IMR-90 (cell line): ENCODE measurements around the gene CPA5. TPM values are rescaled to one million over a fixed set of nuclear protein-coding genes. Genes with fewer than 3 reads are reported as not detected.

ENCODE experiments used
- ATAC-seq: fragments of 200-7000 bp; cut with Tn5 transposase; 2 replicates; pipeline ENCODE4 v1.9.1; 2020; ENCODE audit warnings: low read depth, mild to moderate bottlenecking, moderate library complexity
- BruUV-seq: library from RNA; stranded (reverse); fragments of 400-500 nt; replicated peaks from 2 replicates; lab custom pipeline; 2021; lab: Mats Ljungman, UMichigan
- CTCF ChIA-PET: fragments of 300-600 bp; formaldehyde crosslinking; extraction: SDS; loops from one replicate; lab custom pipeline; 2021; ENCODE audit warnings: antibody characterized with exemption; lab: Yijun Ruan, JAX
- POLR2A ChIA-PET: fragments of 300-600 bp; sonication (Branson Sonifier 250); formaldehyde crosslinking; loops from one replicate; lab custom pipeline; 2022; ENCODE audit warnings: antibody characterized with exemption; ENCODE audit not compliant: unreplicated experiment; lab: Charles Lee
- DNase-seq: peaks from one replicate; pipeline ENCODE4 v3.0.0; 2013
- H2AFZ ChIP-seq: replicated peaks from 2 replicates; pipeline ENCODE3; 2013; ENCODE audit warnings: low read length, mild to moderate bottlenecking; ENCODE audit not compliant: poor library complexity
- H2AK5ac ChIP-seq: 2 replicates; pipeline ENCODE4 v1.6.1; 2013; ENCODE audit warnings: low read depth, low read length, inconsistent platforms
- H2AK9ac ChIP-seq: replicated peaks from 2 replicates; pipeline ENCODE3; 2013; ENCODE audit warnings: mild to moderate bottlenecking, low read depth, low read length, moderate library complexity; ENCODE audit not compliant: poor library complexity
- H2BK120ac ChIP-seq: 2 replicates; pipeline ENCODE4 v1.6.1; 2013; ENCODE audit warnings: low read depth, low read length, inconsistent platforms
- H2BK15ac ChIP-seq: 3 replicates; pipeline ENCODE4 v1.6.1; 2013; ENCODE audit warnings: low read depth, low read length, inconsistent platforms
- H2BK20ac ChIP-seq: 2 replicates; pipeline ENCODE4 v1.6.1; 2013; ENCODE audit warnings: low read depth, mild to moderate bottlenecking, inconsistent platforms, low read length, moderate library complexity
- H2BK5ac ChIP-seq: 2 replicates; pipeline ENCODE4 v1.6.1; 2013; ENCODE audit warnings: mild to moderate bottlenecking, low read depth, low read length, inconsistent platforms; ENCODE audit not compliant: poor library complexity, severe bottlenecking
- H3K14ac ChIP-seq: replicated peaks from 2 replicates; pipeline ENCODE4 v1.6.1; 2013; ENCODE audit warnings: low read depth, low read length, inconsistent platforms
- H3K18ac ChIP-seq: 2 replicates; pipeline ENCODE4 v1.6.1; 2013; ENCODE audit warnings: low read depth, low read length, control low read depth
- H3K23ac ChIP-seq: 2 replicates; pipeline ENCODE4 v1.6.1; 2013; ENCODE audit warnings: low read depth, low read length, inconsistent platforms
- H3K27ac ChIP-seq: 2 replicates; pipeline ENCODE4 v1.5.1; 2013; ENCODE audit warnings: mild to moderate bottlenecking, control low read depth, low read length; ENCODE audit not compliant: insufficient read depth
- H3K27me3 ChIP-seq: 2 replicates; pipeline ENCODE4 v1.6.1; 2013; ENCODE audit warnings: low read length; ENCODE audit not compliant: control insufficient read depth, insufficient read depth
- H3K36me3 ChIP-seq: 2 replicates; pipeline ENCODE4 v1.6.1; 2013; ENCODE audit warnings: low read length, mixed read lengths; ENCODE audit not compliant: control insufficient read depth, insufficient read depth
- H3K4ac ChIP-seq: 2 replicates; pipeline ENCODE4 v1.6.1; 2013; ENCODE audit warnings: low read depth, low read length, inconsistent platforms
- H3K4me1 ChIP-seq: 2 replicates; pipeline ENCODE4 v1.6.1; 2013; ENCODE audit warnings: low read length, mixed read lengths; ENCODE audit not compliant: control insufficient read depth, insufficient read depth
- H3K4me2 ChIP-seq: 2 replicates; pipeline ENCODE4 v1.6.1; 2013; ENCODE audit warnings: low read depth, mild to moderate bottlenecking, control low read depth, low read length, moderate library complexity
- H3K4me3 ChIP-seq: 2 replicates; pipeline ENCODE4 v1.5.1; 2013; ENCODE audit warnings: low read depth, mild to moderate bottlenecking, control low read depth, low read length, moderate library complexity; ENCODE audit not compliant: insufficient read depth
- H3K56ac ChIP-seq: 2 replicates; pipeline ENCODE4 v1.6.1; 2013; ENCODE audit warnings: low read length, inconsistent platforms; ENCODE audit not compliant: insufficient read depth; ENCODE audit errors: extremely low read depth
- H3K79me1 ChIP-seq, 2 experiments: 2 replicates each; pipeline ENCODE4 v1.6.1; 2013; ENCODE audit warnings: low read length in 2 of 2, inconsistent platforms in 1 of 2, low read depth in 1 of 2
- H3K9ac ChIP-seq: 2 replicates; pipeline ENCODE4 v1.6.1; 2013; ENCODE audit warnings: low read depth, low read length, control low read depth
- H3K9me1 ChIP-seq: 2 replicates; pipeline ENCODE4 v1.6.1; 2013; ENCODE audit warnings: low read length, inconsistent platforms; ENCODE audit not compliant: insufficient read depth
- H3K9me3 ChIP-seq: 2 replicates; pipeline ENCODE4 v1.6.1; 2013; ENCODE audit warnings: low read length; ENCODE audit not compliant: control insufficient read depth, insufficient read depth
- H4K20me1 ChIP-seq: 2 replicates; pipeline ENCODE4 v1.6.1; 2013; ENCODE audit warnings: low read length, inconsistent platforms; ENCODE audit not compliant: insufficient read depth
- H4K5ac ChIP-seq: 2 replicates; pipeline ENCODE4 v1.6.1; 2013; ENCODE audit warnings: mild to moderate bottlenecking, low read depth, low read length, control low read depth
- H4K8ac ChIP-seq, 2 experiments: 2 replicates each; pipeline ENCODE4 v1.6.1; 2013; ENCODE audit warnings: low read depth in 2 of 2, low read length in 2 of 2, control low read depth in 1 of 2, inconsistent platforms in 1 of 2
- H4K91ac ChIP-seq: 2 replicates; pipeline ENCODE4 v1.6.1; 2013; ENCODE audit warnings: low read depth, low read length, inconsistent platforms; ENCODE audit not compliant: insufficient read depth
- BHLHE40 ChIP-seq: fragments of 150-350 bp; IDR thresholded peaks from 2 replicates; pipeline ENCODE4 v1.6.1; 2016; ENCODE audit warnings: mild to moderate bottlenecking, low read depth, low read length
- CEBPB ChIP-seq: IDR thresholded peaks from 2 replicates; pipeline ENCODE4 v1.6.1; 2012; ENCODE audit warnings: low read depth, low read length, improper control_type of control experiment
- CHD1 ChIP-seq: IDR thresholded peaks from 2 replicates; pipeline ENCODE4 v1.6.1; 2012; ENCODE audit warnings: low read depth, low read length, improper control_type of control experiment
- CTCF ChIP-seq: conservative IDR thresholded peaks from 2 replicates; pipeline ENCODE4 v1.5.1; 2012; ENCODE audit warnings: mild to moderate bottlenecking, low read depth, low read length, improper control_type of control experiment
- FOS ChIP-seq: fragments of 150-350 bp; IDR thresholded peaks from 2 replicates; pipeline ENCODE4 v1.6.1; 2016; ENCODE audit warnings: low read depth, low read length
- MAZ ChIP-seq: IDR thresholded peaks from 2 replicates; pipeline ENCODE4 v1.6.1; 2012; ENCODE audit warnings: low read depth, mild to moderate bottlenecking, low read length, improper control_type of control experiment, moderate library complexity, borderline replicate concordance
- RAD21 ChIP-seq: IDR thresholded peaks from 2 replicates; pipeline ENCODE4 v1.6.1; 2012; ENCODE audit warnings: low read length, improper control_type of control experiment
- RCOR1 ChIP-seq: IDR thresholded peaks from 2 replicates; pipeline ENCODE4 v1.6.1; 2012; ENCODE audit warnings: mild to moderate bottlenecking, low read length, improper control_type of control experiment; ENCODE audit not compliant: insufficient replicate concordance
- SMC3 ChIP-seq: fragments of 150-350 bp; IDR thresholded peaks from 2 replicates; pipeline ENCODE4 v1.6.1; 2016; ENCODE audit warnings: low read depth, mild to moderate bottlenecking, antibody characterized with exemption, low read length, moderate library complexity
- WGBS, 2 experiments: methylation state at CpG; one replicate each; pipeline versions ENCODE4 v1.1.5 to v1.1.7; 2013; ENCODE audit warnings: missing lambda C conversion rate in 2 of 2; ENCODE audit not compliant: insufficient read length in 1 of 2; ENCODE audit errors: extremely low coverage in 2 of 2; 5-methylcytosine and 5-hydroxymethylcytosine counted together
- dilution Hi-C: fragments of 300-500 bp; cut with HindIII; formaldehyde crosslinking; loops from one replicate; pipeline ENCODE4 v1.14.3; 2018; ENCODE audit warnings: low sequenced_read_pairs; ENCODE audit not compliant: unreplicated experiment
- in situ Hi-C: fragments of 300-500 bp; cut with MboI; formaldehyde crosslinking; loops from 3 replicates; pipeline ENCODE4 v1.14.3; 2019; ENCODE audit warnings: low sequenced_read_pairs, inconsistent platforms, mixed read lengths
- intact Hi-C: fragments of 100-400 bp; cut with micrococcal nuclease; formaldehyde crosslinking; loops from 2 replicates; pipeline ENCODE4 v1.10.0; 2022
- polyA plus RNA-seq, 3 experiments: library from polyadenylated mRNA; depleted of rRNA; stranded (reverse); fragments of >200 nt; gene quantifications; 2 replicates each; pipeline ENCODE4 v1.2.3, GENCODE V29; 2012; ENCODE audit warnings: low replicate concordance in 1 of 3
- total RNA-seq: library from RNA; depleted of rRNA; stranded (reverse); fragments of >200 nt; gene quantifications from 2 replicates; pipeline ENCODE4 v1.2.3, GENCODE V29; 2012
- TF ChIP-seq, protein P1 (sequence below): fragments of 150-350 bp; IDR thresholded peaks from 2 replicates; pipeline ENCODE4 v1.6.1; 2016; ENCODE audit warnings: low read depth, mild to moderate bottlenecking, low read length, moderate library complexity, borderline replicate concordance

Gene CPA5
- total and polyA plus RNA-seq, 2 of the 4 experiments (the other 2 are of a cell fraction) = under 0.01 to 0.86 TPM

DNA sequence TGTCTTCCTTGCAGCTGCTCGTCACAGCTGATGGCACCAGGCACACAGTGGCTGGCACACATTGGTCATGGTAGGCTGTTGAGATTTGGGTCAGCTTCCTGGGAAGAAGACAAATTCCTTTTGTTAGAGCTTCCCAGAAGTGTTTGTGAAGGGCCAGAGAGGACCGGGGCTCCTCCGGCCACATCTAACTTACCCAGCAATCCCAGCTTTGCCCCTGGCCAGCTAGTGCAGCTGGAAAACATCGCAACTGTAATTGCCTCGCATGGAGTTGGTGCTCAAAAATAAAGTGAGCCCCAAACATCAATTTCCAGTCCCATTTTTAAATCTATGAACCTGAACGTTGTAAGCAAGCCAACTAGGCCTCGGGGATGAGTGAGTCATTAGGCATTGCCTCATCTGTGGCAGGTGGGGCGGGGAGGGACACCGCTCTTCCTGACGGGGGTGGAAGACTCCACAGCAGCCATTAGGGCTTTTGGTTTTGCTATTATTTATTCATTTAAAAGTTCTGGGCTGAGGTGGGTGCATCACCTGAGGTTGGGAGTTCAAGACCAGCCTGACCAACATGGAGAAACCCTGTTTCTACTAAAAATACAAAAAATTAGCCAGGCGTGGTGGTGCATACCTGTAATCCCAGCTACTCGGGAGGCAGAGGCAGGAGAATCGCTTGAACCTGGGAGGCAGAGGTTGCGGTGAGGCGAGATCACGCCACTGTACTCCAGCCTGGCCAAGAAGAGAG, 12.4 kb downstream of the CPA5 start:
- H2AK5ac ChIP-seq = peak overlapping the region; percentile 100
- peak overlapping the region; percentile 100 for H4K91ac ChIP-seq
- H3K9ac ChIP-seq = peak overlapping the region; percentile 47
- H2AFZ ChIP-seq = peak overlapping the region; percentile 82
- H3K4me1 ChIP-seq = peaks cover 25% of the 10 kb centered on the region
- peak overlapping the region; percentile 98 for H3K14ac ChIP-seq
- ChIA-PET POLR2A (interaction anchor here (0.6 kb wide), 1 partner anchor 53 kb away, joined by 4 read pairs; no protein-coding TSS in a partner anchor), CTCF (interaction anchor here (0.6 to 0.7 kb wide), 4 partner anchors 143 to 285 kb away, joined by 3 to 8 read pairs (median 4); no protein-coding TSS in a partner anchor)
- no peaks in the 10 kb centered on the region for H3K36me3 ChIP-seq
- no peaks in the 10 kb centered on the region for H4K20me1 ChIP-seq
- H3K23ac ChIP-seq = peak overlapping the region; percentile 99
- peaks cover 0 to 6% of the 10 kb centered on the region in 2 experiments; a peak in 1 of 4 replicates for H3K79me1 ChIP-seq
- in situ Hi-C loops (no loop called here), dilution Hi-C loops (no loop called here), intact Hi-C loops (loop anchor here (1.0 to 10.0 kb wide), 4 partner anchors 64 to 284 kb away; partner anchors contain the start of genes CPA4 and MEST)
- H3K27me3 ChIP-seq = no peaks in the 10 kb centered on the region
- BruUV-seq = no TSS peak
- DNase-seq (peak; percentile 91), ATAC-seq (peak; percentile 2)
- H4K8ac ChIP-seq = peak overlapping the region; percentile 94 to 96
- no CpG with 5 or more reads among the region's 16 CpGs for WGBS, 2 experiments
- H3K9me3 ChIP-seq = peaks cover 8% of the 10 kb centered on the region
- peak overlapping the region; percentile 34; the same call in 1 of the 2 replicates for H3K4me2 ChIP-seq
- H3K4me3 ChIP-seq = no peak overlapping the region
- H3K4ac ChIP-seq = peak overlapping the region; percentile 100
- H3K18ac ChIP-seq = peak overlapping the region; percentile 98
- H3K27ac ChIP-seq = peak overlapping the region; percentile 96
- peak overlapping the region; percentile 99 for H2BK20ac ChIP-seq
- H4K5ac ChIP-seq = peak overlapping the region; percentile 96
- peaks cover 20% of the 10 kb centered on the region for H3K9me1 ChIP-seq
- H2BK15ac ChIP-seq = peak overlapping the region; percentile 98
- peak overlapping the region; percentile 100 for H2BK5ac ChIP-seq
- H2AK9ac ChIP-seq = peak overlapping the region; percentile 95
- TF ChIP-seq FOS (peak; percentile 88), CEBPB (peak; percentile 95), MAZ (peak; percentile 92), BHLHE40 (peak; percentile 45; the same call in 1 of the 2 replicates), CHD1 (no peak), RCOR1 (no peak), SMC3 (no peak), RAD21 (no peak), CTCF (no peak)
- TF ChIP-seq, protein P1, sequence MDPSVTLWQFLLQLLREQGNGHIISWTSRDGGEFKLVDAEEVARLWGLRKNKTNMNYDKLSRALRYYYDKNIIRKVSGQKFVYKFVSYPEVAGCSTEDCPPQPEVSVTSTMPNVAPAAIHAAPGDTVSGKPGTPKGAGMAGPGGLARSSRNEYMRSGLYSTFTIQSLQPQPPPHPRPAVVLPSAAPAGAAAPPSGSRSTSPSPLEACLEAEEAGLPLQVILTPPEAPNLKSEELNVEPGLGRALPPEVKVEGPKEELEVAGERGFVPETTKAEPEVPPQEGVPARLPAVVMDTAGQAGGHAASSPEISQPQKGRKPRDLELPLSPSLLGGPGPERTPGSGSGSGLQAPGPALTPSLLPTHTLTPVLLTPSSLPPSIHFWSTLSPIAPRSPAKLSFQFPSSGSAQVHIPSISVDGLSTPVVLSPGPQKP = no peak
- H3K56ac ChIP-seq = peak overlapping the region; percentile 95
- peak overlapping the region; percentile 100 for H2BK120ac ChIP-seq
